Gastrocnemius medialis (tissue), 4 donors: ENCODE data around the gene THAP4. TPM values are rescaled to one million over a fixed set of nuclear protein-coding genes. Genes with fewer than 3 reads are reported as not detected.

ENCODE experiments used
- ATAC-seq, 2 donors: fragments of 150-250 bp; one replicate each; pipeline ENCODE4 v1.9.1; 2016
- DNase-seq, 2 donors: peaks; one replicate each; pipeline ENCODE4 v3.0.0-alpha.2; 2019
- H3K27ac ChIP-seq, 4 donors: fragments of 200-600 bp; sonication (generic); 1 replicate in 1 of 4; 2 replicates in 3 of 4; pipeline ENCODE4 v1.5.1; 2016 to 2018; ENCODE audit warnings: mild to moderate bottlenecking in 2 of 4, moderate library complexity in 1 of 4
- H3K27me3 ChIP-seq, 3 donors: fragments of 200-600 bp; sonication (generic) in 2 of 3; 1 replicate in 1 of 3; 2 replicates in 2 of 3; pipeline versions ENCODE4 v1.5.1 to v1.6.0; 2016 to 2019; ENCODE audit warnings: mild to moderate bottlenecking in 1 of 3, moderate library complexity in 1 of 3
- H3K36me3 ChIP-seq, 2 donors: fragments of 200-600 bp; sonication (generic) in 1 of 2; one replicate each; pipeline ENCODE4 v1.5.1; 2017 to 2018
- H3K4me1 ChIP-seq, 2 donors: fragments of 200-600 bp; sonication (generic) in 1 of 2; one replicate each; pipeline ENCODE4 v1.5.1; 2016 to 2017; ENCODE audit warnings: mild to moderate bottlenecking in 2 of 2
- H3K4me3 ChIP-seq, 4 donors: fragments of 200-600 bp; sonication (generic) in 3 of 4; 1 replicate in 1 of 4; 2 replicates in 3 of 4; pipeline ENCODE4 v1.5.1; 2016 to 2019; ENCODE audit warnings: mild to moderate bottlenecking in 2 of 4
- H3K9me3 ChIP-seq, 3 donors: fragments of 200-600 bp; sonication (generic) in 2 of 3; 1 replicate in 1 of 3; 2 replicates in 2 of 3; pipeline ENCODE4 v1.5.1; 2016 to 2019
- POLR2A ChIP-seq, 2 donors: fragments of 450-650 bp; IDR thresholded peaks; one replicate each; pipeline ENCODE4 v1.6.1; 2017; ENCODE audit warnings: antibody characterized with exemption in 2 of 2, mild to moderate bottlenecking in 2 of 2, moderate library complexity in 2 of 2
- in situ Hi-C, 4 donors: fragments of 200-750 bp; cut with MboI; loops; one replicate each; pipeline versions ENCODE4 v1.15.0 to v1.8.0; 2017; ENCODE audit warnings: low sequenced_read_pairs in 4 of 4
- intact Hi-C: fragments of 100-400 bp; cut with DNase I; formaldehyde crosslinking; loops from one replicate; pipeline ENCODE4 v1.15.1; 2023; ENCODE audit warnings: low total_unique reads
- total RNA-seq, 4 donors: library from RNA; depleted of rRNA; stranded (reverse); fragments of >200 nt; gene quantifications; one replicate each; pipeline versions ENCODE4 v1.1.0 to v1.2.3, GENCODE V29; 2016
- TF ChIP-seq, protein P1 (sequence below), 5 experiments: fragments of 450-650 bp in 3 of 5; fragments of 200-600 bp in 2 of 5; sonication (generic) in 2 of 5; IDR thresholded peaks in 4 of 5; conservative IDR thresholded peaks in 1 of 5; 1 replicate in 4 of 5; 2 replicates in 1 of 5; pipeline ENCODE4 v1.5.1; 2016 to 2019; ENCODE audit warnings: antibody characterized with exemption in 5 of 5, mild to moderate bottlenecking in 3 of 5, moderate library complexity in 3 of 5

THAP4 gene
- total RNA-seq, 4 donors from 2014 or later, result 71.3 to 83.3 (median 79.9) TPM

DNA sequence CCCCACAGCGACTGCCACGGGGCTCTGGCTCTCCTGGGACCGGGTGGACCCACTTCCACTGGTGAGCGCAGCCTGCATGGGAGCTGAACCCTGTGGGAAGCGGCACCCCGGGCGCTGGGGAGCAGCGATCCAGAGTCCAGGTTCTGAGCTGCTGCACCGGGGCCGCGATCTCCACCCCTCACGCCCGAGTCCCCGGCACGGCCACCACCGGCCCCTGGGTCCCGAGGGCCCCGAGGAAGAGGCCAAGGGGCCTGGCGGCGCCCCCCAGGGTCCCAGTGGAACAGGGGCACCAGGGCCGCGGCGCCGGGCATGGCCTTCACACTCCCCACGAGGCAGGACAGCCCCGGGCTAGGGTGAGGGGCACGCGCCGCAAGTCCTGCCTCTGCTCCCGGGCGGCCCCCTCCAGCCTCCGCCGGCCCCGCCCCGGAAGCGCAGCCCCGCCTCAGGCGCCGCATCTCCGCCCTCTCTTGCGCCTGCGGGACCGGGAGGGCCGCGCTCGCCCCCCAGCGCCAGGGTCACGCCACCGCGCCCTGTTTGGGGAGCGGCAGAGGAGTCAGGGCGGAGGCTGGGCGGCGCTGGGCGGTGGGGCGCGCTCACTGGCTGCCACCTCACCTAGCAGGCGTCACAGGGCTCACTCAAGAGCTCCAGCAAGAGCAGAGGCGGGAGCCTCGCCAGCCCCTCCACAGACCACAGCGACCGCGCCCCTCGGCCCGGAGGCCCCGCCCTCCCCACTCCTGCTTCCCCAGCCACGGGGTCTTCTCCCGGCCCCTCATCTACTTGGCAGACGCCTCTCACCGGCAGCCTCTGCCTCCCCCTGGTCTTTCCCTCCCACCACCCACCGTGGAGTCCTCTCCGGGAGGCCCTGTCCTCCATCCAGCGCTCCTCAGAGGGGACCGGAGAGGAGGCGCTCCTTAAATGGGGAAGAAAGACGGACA is 26.8 kb downstream of the THAP4 start:
- intact Hi-C loops (loop anchor here (2.0 to 5.0 kb wide), 4 partner anchors 103 to 338 kb away; partner anchors contain the start of genes D2HGDH, FARP2 and STK25), in situ Hi-C loops (no loop called here)
- Histone ChIP-seq H3K27me3 (no peaks in the 10 kb centered on the region), H3K27ac (peak overlapping the region; percentile 72 to 85 (median 78)), H3K36me3 (peaks cover 0 to 16% of the 10 kb centered on the region in 2 donors), H3K4me3 (peak overlapping the region; percentile 67 to 80 (median 70)), H3K4me1 (peaks cover 7 to 14% of the 10 kb centered on the region in 2 donors), H3K9me3 (no peaks in the 10 kb centered on the region)
- DNase-seq, result peak; percentile 55 to 78
- peak; percentile 86 for ATAC-seq
- peak; percentile 23 to 47 for TF ChIP-seq POLR2A (IDR thresholded peaks at IDR 0.05)
- TF ChIP-seq, protein P1, sequence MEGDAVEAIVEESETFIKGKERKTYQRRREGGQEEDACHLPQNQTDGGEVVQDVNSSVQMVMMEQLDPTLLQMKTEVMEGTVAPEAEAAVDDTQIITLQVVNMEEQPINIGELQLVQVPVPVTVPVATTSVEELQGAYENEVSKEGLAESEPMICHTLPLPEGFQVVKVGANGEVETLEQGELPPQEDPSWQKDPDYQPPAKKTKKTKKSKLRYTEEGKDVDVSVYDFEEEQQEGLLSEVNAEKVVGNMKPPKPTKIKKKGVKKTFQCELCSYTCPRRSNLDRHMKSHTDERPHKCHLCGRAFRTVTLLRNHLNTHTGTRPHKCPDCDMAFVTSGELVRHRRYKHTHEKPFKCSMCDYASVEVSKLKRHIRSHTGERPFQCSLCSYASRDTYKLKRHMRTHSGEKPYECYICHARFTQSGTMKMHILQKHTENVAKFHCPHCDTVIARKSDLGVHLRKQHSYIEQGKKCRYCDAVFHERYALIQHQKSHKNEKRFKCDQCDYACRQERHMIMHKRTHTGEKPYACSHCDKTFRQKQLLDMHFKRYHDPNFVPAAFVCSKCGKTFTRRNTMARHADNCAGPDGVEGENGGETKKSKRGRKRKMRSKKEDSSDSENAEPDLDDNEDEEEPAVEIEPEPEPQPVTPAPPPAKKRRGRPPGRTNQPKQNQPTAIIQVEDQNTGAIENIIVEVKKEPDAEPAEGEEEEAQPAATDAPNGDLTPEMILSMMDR (IDR thresholded peaks at IDR 0.05 in 4 of 5, conservative IDR thresholded peaks at IDR 0.05 in 1 of 5), result peak; percentile 48 to 87 (median 56)

DNA sequence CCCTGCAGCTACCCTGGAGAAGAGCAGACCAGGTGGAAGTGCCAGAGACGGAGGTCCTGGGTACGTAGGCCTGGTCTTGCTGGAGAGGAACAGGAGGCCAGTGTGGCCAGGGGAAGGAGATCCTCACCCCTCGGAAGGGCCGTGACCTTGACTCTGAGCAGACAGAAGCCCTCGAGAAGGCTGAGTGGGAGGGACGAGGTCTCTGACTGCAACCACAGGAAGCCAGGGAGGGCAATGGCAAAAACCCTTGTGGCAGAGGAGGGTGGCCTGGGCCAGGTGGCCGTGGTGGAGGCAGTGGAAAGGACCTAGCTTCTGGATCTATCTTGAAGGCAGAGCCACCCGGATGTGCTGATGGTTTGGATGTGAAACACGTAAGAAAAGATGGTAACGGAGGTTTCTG is 28.1 kb downstream of the THAP4 start:
- intact Hi-C loops, result no loop called here
- ATAC-seq, result no peak

DNA sequence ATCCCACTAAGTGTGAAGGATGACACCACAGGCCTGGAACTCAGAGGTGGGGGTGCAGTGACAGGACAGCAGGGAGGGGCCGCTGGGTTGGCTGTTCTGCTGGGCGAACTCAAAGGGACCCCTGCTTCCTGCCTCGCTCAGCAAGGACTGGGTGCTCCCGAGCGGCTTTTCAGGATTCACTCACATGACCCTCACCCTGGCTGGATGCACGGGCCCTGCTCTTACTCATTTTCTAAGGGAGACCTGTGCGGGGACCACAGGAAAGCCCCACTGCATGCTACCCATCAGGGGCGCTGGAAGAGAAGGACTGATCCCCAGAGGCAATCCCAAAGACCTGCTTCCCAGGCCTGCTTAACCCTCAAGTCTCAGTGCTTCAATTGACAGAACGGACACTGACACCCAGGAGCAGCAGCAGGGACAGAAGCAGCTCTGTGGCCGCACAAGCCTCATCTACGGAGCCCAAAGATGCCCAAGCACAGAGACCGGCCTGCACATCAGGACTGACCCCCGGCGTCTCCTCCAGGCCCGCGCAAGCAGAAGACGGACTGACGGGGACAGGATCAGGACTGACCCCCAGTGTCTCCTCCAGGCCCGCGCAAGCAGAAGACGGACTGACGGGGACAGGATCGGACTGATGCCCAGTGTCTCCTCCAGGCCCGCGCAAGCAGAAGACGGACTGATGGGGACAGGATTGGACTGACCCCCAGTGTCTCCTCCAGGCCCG is 29.6 kb downstream of the THAP4 start:
- Histone ChIP-seq H3K4me1 (peaks cover 5 to 11% of the 10 kb centered on the region in 2 donors), H3K27me3 (no peaks in the 10 kb centered on the region), H3K27ac (no peak overlapping the region), H3K9me3 (no peaks in the 10 kb centered on the region), H3K4me3 (no peak overlapping the region), H3K36me3 (peaks cover 0 to 23% of the 10 kb centered on the region in 2 donors)
- no peak for TF ChIP-seq POLR2A (IDR thresholded peaks at IDR 0.05)
- TF ChIP-seq, protein P1 (IDR thresholded peaks at IDR 0.05 in 4 of 5, conservative IDR thresholded peaks at IDR 0.05 in 1 of 5), result no peak
- intact Hi-C loops (no loop called here), in situ Hi-C loops (no loop called here)
- ATAC-seq (no peak), DNase-seq (no peak)

More for the DNA sequence above, 28.1 kb downstream of the THAP4 start:
- H3K4me1 ChIP-seq, result peaks cover 7 to 14% of the 10 kb centered on the region in 2 donors
- in situ Hi-C loops, result no loop called here
- TF ChIP-seq, protein P1 (IDR thresholded peaks at IDR 0.05 in 4 of 5, conservative IDR thresholded peaks at IDR 0.05 in 1 of 5), result no peak
- no peak for TF ChIP-seq POLR2A (IDR thresholded peaks at IDR 0.05)
- H3K27me3 ChIP-seq, result no peaks in the 10 kb centered on the region
- peaks cover 0 to 23% of the 10 kb centered on the region in 2 donors for H3K36me3 ChIP-seq
- H3K9me3 ChIP-seq, result no peaks in the 10 kb centered on the region
- no peak for DNase-seq
- no peak overlapping the region for H3K4me3 ChIP-seq
- no peak overlapping the region for H3K27ac ChIP-seq

DNA sequence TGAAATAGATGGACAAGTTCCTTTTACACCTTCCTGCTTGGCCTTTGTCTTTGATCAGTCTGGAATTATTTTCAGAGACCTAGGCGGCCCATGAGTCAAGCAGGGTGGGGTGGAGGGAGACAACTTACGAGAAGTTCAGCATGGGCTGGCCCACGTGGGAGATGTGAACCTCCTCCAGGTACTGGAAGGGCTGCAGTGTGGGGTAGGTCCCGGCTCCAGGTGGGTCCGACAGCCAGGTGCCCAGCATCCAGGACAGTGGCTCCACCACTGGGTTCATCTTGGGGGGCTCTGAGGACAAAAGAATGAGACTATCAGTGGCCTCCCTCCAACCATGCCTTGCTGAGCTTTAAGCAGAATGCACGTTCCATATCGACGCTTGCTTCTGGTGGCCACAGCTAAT is 30.8 kb downstream of the THAP4 start:
- no peak for ATAC-seq
- Histone ChIP-seq H3K4me3 (no peak overlapping the region), H3K27ac (no peak overlapping the region), H3K36me3 (peaks cover 0 to 33% of the 10 kb centered on the region in 2 donors), H3K4me1 (peaks cover 0 to 5% of the 10 kb centered on the region in 2 donors), H3K27me3 (no peaks in the 10 kb centered on the region), H3K9me3 (no peaks in the 10 kb centered on the region)
- no peak for DNase-seq
- TF ChIP-seq, protein P1 (IDR thresholded peaks at IDR 0.05 in 4 of 5, conservative IDR thresholded peaks at IDR 0.05 in 1 of 5), result no peak
- TF ChIP-seq POLR2A (IDR thresholded peaks at IDR 0.05), result no peak
- in situ Hi-C loops (no loop called here), intact Hi-C loops (no loop called here)
